Chondrocyte (in vitro differentiated cells): ENCODE measurements around the gene POLG. TPM values are rescaled to one million over a fixed set of nuclear protein-coding genes. Genes with fewer than 3 reads are reported as not detected.

Experiments used
- DNase-seq: peaks from one replicate; pipeline ENCODE4 v3.0.0; 2021; ENCODE audit warnings: mixed read lengths, low spot score
- H3K27ac Mint-ChIP-seq: one replicate; pipeline ENCODE4 v1.8.0; 2021; ENCODE audit warnings: mild to moderate bottlenecking, moderate library complexity, mixed read lengths; ENCODE audit not compliant: unreplicated experiment
- H3K27me3 Mint-ChIP-seq: 2 replicates; pipeline ENCODE4 v1.8.0; 2021; ENCODE audit warnings: low read depth, mixed read lengths
- H3K36me3 Mint-ChIP-seq: 2 replicates; pipeline ENCODE4 v1.8.0; 2021; ENCODE audit warnings: low read depth, mixed read lengths
- H3K4me1 Mint-ChIP-seq: 2 replicates; pipeline ENCODE4 v1.8.0; 2021; ENCODE audit warnings: low read depth, mild to moderate bottlenecking, mixed read lengths
- H3K4me3 Mint-ChIP-seq: one replicate; pipeline ENCODE4 v1.8.0; 2021; ENCODE audit warnings: mild to moderate bottlenecking, moderate library complexity, mixed read lengths; ENCODE audit not compliant: unreplicated experiment
- H3K9me3 Mint-ChIP-seq: 2 replicates; pipeline ENCODE4 v1.8.0; 2021; ENCODE audit warnings: low read depth, mixed read lengths
- total RNA-seq: library from RNA; stranded (reverse); gene quantifications from 3 replicates; pipeline ENCODE4 v1.2.1, GENCODE V29; 2021
- TF ChIP-seq, protein P1 (sequence below): fragments of 200-600 bp; sonication (generic); IDR thresholded peaks from 2 replicates; pipeline ENCODE4 v1.5.0; 2021; ENCODE audit warnings: antibody characterized with exemption, mild to moderate bottlenecking, moderate library complexity

Gene POLG
- total RNA-seq, 1 donor from 2014 or later, result 49.7 TPM

DNA sequence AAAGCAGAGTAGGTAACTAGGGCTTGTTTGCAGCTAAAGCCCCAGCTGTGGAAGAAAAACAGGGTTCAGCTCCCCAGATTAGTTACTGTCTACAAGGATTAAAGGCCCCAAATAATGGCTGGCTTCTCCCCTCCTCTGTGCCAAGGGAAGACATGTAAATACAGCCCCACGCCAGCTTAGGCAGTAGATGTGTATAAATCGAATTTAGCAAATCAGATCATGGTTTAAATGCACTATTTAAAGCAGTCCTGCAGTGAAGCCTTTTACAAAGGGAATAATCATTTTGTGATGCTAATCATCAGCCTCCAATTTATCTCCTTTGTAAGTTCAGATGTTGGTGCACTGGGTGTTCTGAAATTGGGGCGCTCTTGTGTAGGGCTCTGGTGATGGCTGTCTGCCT lies 46.7 kb upstream of the POLG start:
- DNase-seq, result no peak
- Mint-ChIP-seq H3K36me3 (no peaks in the 10 kb centered on the region), H3K9me3 (no peaks in the 10 kb centered on the region), H3K27me3 (peaks cover 61% of the 10 kb centered on the region), H3K27ac (no peak overlapping the region), H3K4me3 (no peak overlapping the region), H3K4me1 (peaks cover 12% of the 10 kb centered on the region)
- TF ChIP-seq, protein P1, sequence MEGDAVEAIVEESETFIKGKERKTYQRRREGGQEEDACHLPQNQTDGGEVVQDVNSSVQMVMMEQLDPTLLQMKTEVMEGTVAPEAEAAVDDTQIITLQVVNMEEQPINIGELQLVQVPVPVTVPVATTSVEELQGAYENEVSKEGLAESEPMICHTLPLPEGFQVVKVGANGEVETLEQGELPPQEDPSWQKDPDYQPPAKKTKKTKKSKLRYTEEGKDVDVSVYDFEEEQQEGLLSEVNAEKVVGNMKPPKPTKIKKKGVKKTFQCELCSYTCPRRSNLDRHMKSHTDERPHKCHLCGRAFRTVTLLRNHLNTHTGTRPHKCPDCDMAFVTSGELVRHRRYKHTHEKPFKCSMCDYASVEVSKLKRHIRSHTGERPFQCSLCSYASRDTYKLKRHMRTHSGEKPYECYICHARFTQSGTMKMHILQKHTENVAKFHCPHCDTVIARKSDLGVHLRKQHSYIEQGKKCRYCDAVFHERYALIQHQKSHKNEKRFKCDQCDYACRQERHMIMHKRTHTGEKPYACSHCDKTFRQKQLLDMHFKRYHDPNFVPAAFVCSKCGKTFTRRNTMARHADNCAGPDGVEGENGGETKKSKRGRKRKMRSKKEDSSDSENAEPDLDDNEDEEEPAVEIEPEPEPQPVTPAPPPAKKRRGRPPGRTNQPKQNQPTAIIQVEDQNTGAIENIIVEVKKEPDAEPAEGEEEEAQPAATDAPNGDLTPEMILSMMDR, result no peak

DNA sequence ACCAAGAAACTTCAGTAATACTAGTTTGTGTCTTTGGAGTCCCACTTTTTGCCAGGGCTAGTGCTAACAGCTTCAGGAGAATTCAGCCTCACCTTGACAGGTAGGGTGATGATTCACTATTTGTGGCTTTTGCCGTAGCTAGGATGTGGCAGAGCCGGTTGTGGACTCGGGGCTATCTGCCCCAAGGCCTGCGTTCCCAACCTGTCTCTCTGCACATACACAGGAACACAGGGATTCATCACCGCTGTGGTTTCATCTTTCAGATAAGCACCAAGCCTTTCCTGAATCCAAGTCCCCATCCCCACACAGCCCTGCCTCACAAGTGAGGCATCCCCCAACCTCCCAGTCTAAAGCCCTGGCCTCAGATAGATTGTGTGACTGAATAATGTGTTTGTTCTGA lies 45.2 kb upstream of the POLG start:
- peaks cover 67% of the 10 kb centered on the region for H3K27me3 Mint-ChIP-seq
- no peak overlapping the region for H3K4me3 Mint-ChIP-seq
- H3K36me3 Mint-ChIP-seq, result no peaks in the 10 kb centered on the region
- TF ChIP-seq, protein P1, result no peak
- no peaks in the 10 kb centered on the region for H3K9me3 Mint-ChIP-seq
- DNase-seq, result no peak
- no peak overlapping the region for H3K27ac Mint-ChIP-seq
- H3K4me1 Mint-ChIP-seq, result peaks cover 12% of the 10 kb centered on the region

DNA sequence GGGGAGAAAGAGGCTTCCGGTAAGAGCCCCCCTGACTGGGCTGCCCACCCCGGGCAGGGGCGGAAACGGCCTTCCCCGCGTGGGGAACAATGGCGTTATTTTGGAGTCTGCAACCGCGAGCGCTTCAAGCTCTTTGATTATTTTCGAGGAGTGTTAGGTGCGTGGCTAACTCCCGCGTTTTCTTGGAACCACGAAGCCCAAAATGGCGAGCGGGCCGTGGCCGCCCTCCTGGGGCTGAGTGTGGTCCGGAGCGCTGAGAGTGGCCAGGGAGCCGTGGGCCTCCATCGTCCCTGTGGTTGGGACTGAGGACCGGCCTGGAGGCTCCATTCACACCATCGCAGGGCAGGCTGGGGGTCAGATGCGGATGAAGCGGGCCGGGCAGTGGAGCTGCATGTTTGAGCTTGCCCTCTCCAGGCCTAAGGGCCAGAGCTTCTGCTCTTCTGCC lies 44.6 kb upstream of the POLG start:
- H3K36me3 Mint-ChIP-seq, result no peaks in the 10 kb centered on the region
- H3K9me3 Mint-ChIP-seq, result no peaks in the 10 kb centered on the region
- no peak overlapping the region for H3K4me3 Mint-ChIP-seq
- peaks cover 72% of the 10 kb centered on the region for H3K27me3 Mint-ChIP-seq
- H3K4me1 Mint-ChIP-seq, result peaks cover 12% of the 10 kb centered on the region
- TF ChIP-seq, protein P1, result no peak
- DNase-seq, result no peak
- H3K27ac Mint-ChIP-seq, result no peak overlapping the region

DNA sequence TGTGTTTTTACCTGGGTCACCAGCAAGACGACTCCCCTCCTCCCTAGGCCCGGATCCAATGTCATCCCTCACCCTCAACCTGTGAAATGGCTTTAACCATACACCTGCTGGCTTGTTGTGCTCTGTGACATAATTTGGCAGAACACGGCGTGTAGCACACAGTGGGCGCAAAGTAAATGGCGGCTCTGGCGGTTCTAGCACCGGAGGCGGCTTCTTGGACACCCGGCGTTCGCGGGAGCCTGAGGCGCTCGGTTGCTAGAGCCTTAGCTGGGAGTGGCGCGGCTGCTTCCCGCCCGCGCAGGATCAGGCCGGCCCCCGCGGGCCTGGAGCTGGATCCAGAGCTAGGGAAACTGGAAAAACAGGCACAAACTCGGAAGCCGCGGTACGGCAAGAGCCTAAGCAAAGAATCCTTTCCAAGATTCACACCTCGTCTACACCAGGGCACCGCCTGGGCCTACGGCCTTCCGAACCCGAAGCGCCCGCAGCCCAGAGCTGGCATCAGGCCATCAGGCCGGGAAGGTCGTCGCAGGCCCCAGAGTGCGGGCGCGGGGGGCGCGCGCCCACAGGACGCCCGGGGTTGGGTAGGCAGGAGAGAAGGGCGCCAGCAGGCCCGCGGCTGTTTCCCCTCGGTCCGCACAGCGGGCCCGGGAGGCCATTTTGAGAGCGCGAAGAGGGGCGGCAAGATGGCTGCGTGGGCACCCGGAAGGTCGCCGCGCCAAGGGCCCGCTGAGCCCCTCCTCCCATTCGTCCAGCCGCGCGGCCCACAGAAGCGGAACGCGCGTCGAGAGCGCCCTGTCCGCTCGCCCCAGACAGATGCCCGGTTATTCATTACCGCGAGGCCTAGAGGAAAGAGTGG lies 43.9 kb upstream of the POLG start:
- Mint-ChIP-seq H3K27me3 (peaks cover 80% of the 10 kb centered on the region), H3K27ac (no peak overlapping the region), H3K36me3 (no peaks in the 10 kb centered on the region), H3K4me3 (peak overlapping the region; percentile 16), H3K4me1 (peaks cover 5% of the 10 kb centered on the region), H3K9me3 (no peaks in the 10 kb centered on the region)
- no peak for DNase-seq
- TF ChIP-seq, protein P1, result no peak

DNA sequence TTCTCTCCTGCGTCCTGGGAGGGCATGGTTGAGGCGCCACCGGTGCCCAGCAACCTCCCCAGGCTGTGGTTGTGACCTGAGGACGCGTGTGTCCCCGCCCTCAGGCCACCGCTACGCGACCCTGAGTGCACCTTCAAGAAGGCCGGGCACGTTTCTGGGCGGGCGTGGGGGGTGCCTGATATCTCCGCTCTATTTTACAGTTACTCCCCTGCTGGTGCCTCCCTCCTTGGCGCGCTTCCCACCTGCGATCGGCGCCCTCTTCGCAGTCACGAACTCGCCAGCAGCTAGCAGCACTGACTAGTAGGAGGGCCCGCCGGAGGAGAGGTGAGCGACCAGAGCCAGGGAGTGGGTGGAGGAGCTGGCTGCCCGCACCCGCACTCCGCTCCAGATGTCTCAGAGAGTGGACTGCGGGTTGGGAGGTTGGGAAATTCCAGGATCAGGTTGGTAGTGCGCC lies 43.2 kb upstream of the POLG start:
- no peak for DNase-seq
- no peaks in the 10 kb centered on the region for H3K4me1 Mint-ChIP-seq
- H3K27ac Mint-ChIP-seq, result no peak overlapping the region
- peaks cover 76% of the 10 kb centered on the region for H3K27me3 Mint-ChIP-seq
- TF ChIP-seq, protein P1, result no peak
- no peaks in the 10 kb centered on the region for H3K36me3 Mint-ChIP-seq
- H3K4me3 Mint-ChIP-seq, result no peak overlapping the region
- no peaks in the 10 kb centered on the region for H3K9me3 Mint-ChIP-seq
